ENCODE data around the gene CD46. TPM values are rescaled to one million over a fixed set of nuclear protein-coding genes. Genes with fewer than 3 reads are reported as not detected.
A peak's percentile ranks its signal among the peaks of the same experiment; 100 is the strongest.

Gene CD46
- total and polyA plus RNA-seq, 10 of the 15 experiments (the other 5 are each of a cell fraction or from before 2014, with no cell fraction given): 61.1 to 198 (median 81.4) TPM

GRCh38 chr1:207821464-207822045 lies 69.7 kb downstream of the CD46 start:
- no peak overlapping the region for H2AFZ ChIP-seq (ENCODE audit: control insufficient read depth, low read depth, low read length)
- peaks cover 22% of the 10 kb centered on the region for H3K4me1 ChIP-seq (ENCODE audit: control insufficient read depth, insufficient read depth, low read length)
- RAD21 ChIA-PET (ENCODE audit: unreplicated experiment): interaction anchor here (1.1 to 14.2 kb wide), 12 partner anchors 10 to 500 kb away, joined by 3 to 160 read pairs (median 19); partner anchors contain the start of gene CD55
- peaks cover 3% of the 10 kb centered on the region; the same call in 1 of the 2 replicates for H4K20me1 ChIP-seq (ENCODE audit: control insufficient read depth, insufficient read depth)
- 0 out of 3 replicates have a peak, but pooled peaks have one; percentile 1 for ATAC-seq
- WGBS (ENCODE audit: insufficient coverage, insufficient replicate concordance, low lambda C conversion rate, missing lambda C conversion rate): 15% methylated on average over 17 of the region's 17 CpGs
- POLR2A ChIA-PET: interaction anchor here (0.6 to 20.7 kb wide), 14 partner anchors 8 to 905 kb away, joined by 3 to 620 read pairs (median 7); no protein-coding TSS in a partner anchor
- intact Hi-C loops (cut with micrococcal nuclease; ENCODE audit: unreplicated experiment) (loop anchor here (10.0 kb wide), 1 partner anchor 1853 kb away; the partner anchor contains the start of gene G0S2), in situ Hi-C loops (cut with MboI) (loop anchor here (10.0 kb wide), 1 partner anchor 143 kb away; no protein-coding TSS in a partner anchor)
- SMC1A ChIA-PET (ENCODE audit: uncharacterized antibody, unreplicated experiment): interaction anchor here (0.6 to 12.8 kb wide), 10 partner anchors 11 to 1848 kb away, joined by 3 to 164 read pairs (median 10); no protein-coding TSS in a partner anchor
- peak overlapping the region; percentile 72 for H3K4me3 ChIP-seq
- no peak for FAIRE-seq
- H3K79me2 ChIP-seq (ENCODE audit: control insufficient read depth, insufficient read depth, low read length): peaks cover 83% of the 10 kb centered on the region
- peak overlapping the region; percentile 83 for H3K9ac ChIP-seq (ENCODE audit: control insufficient read depth, insufficient read depth, low read length)
- peaks cover 3 to 16% of the 10 kb centered on the region in 2 experiments for H3K36me3 ChIP-seq (ENCODE audit: control insufficient read depth in 2 of 2, insufficient read depth in 2 of 2, low read length in 1 of 2)
- peak overlapping the region; percentile 90 for H3K27ac ChIP-seq (ENCODE audit: control insufficient read depth, insufficient read depth)
- H3K4me2 ChIP-seq (ENCODE audit: control insufficient read depth, insufficient read depth): peak overlapping the region; percentile 78
- CTCF ChIA-PET: interaction anchor here (0.6 to 26.0 kb wide), 11 partner anchors 9 to 142 kb away, joined by 3 to 821 read pairs (median 6); partner anchors contain the start of gene CD46
- TSS peak; percentile 71 for BruUV-seq (replicated peaks)
- no peaks in the 10 kb centered on the region; the same call in 2 of the 3 replicates for H3K9me3 ChIP-seq (replicated peaks; ENCODE audit: control insufficient read depth, insufficient read depth, low read length)
- no peak for DNase-seq (ENCODE audit: low read depth, low spot score)
- H3K27me3 ChIP-seq (replicated peaks in 1 of 2; ENCODE audit: control insufficient read depth in 2 of 2, insufficient read depth in 2 of 2, low read length in 1 of 2): no peaks in the 10 kb centered on the region
- TF ChIP-seq RFX5 (IDR thresholded peaks at IDR 0.05; ENCODE audit: low read depth, low read length) (peak; percentile 20; the same call in 1 of the 2 replicates), RAD51 (IDR thresholded peaks at IDR 0.05) (no peak), FOXK2 (IDR thresholded peaks at IDR 0.05) (no peak), LARP7 (IDR thresholded peaks at IDR 0.05) (peak; percentile 38), SKIL (IDR thresholded peaks at IDR 0.05; ENCODE audit: low read depth, poor library complexity, severe bottlenecking) (no peak), BACH1 (IDR thresholded peaks at IDR 0.05; ENCODE audit: borderline replicate concordance) (0 out of 2 replicates have a peak, but pooled peaks have one; percentile 58), CEBPB (IDR thresholded peaks at IDR 0.05; ENCODE audit: borderline replicate concordance in 1 of 2, low read depth in 2 of 2, low read length in 2 of 2) (no peak), TCF12 (IDR thresholded peaks at IDR 0.05; ENCODE audit: low read depth, low read length) (no peak), SIN3A (IDR thresholded peaks at IDR 0.05; ENCODE audit: low read depth, low read length) (no peak), CTCF (IDR thresholded peaks at IDR 0.05 in 2 of 3, conservative IDR thresholded peaks at IDR 0.05 in 1 of 3; ENCODE audit: control insufficient read depth in 2 of 3, extremely low read depth in 1 of 3, insufficient read depth in 1 of 3, low read depth in 3 of 3, low read length in 3 of 3) (peak in 1 of 3 experiments; percentile 3; a peak in 1 of 6 replicates), MXI1 (IDR thresholded peaks at IDR 0.05; ENCODE audit: low read depth, low read length) (0 out of 2 replicates have a peak, but pooled peaks have one; percentile 18), ZBTB4 (CRISPR knock-in tag; IDR thresholded peaks at IDR 0.05) (no peak), BMI1 (IDR thresholded peaks at IDR 0.05; ENCODE audit: borderline replicate concordance) (peak; percentile 4; the same call in 1 of the 2 replicates), TCF7 (IDR thresholded peaks at IDR 0.05; ENCODE audit: borderline replicate concordance) (no peak), WRNIP1 (IDR thresholded peaks at IDR 0.05; ENCODE audit: borderline replicate concordance, low read depth, low read length) (peak; percentile 93; the same call in 1 of the 2 replicates)
